ENCODE measurements around the gene HMX2.
"Not testable (repeated sequence)": the region's sequence is repeated elsewhere in the genome, so short reads cannot be mapped to it uniquely, and the experiment has no call there.

The HMX2 gene

DNA sequence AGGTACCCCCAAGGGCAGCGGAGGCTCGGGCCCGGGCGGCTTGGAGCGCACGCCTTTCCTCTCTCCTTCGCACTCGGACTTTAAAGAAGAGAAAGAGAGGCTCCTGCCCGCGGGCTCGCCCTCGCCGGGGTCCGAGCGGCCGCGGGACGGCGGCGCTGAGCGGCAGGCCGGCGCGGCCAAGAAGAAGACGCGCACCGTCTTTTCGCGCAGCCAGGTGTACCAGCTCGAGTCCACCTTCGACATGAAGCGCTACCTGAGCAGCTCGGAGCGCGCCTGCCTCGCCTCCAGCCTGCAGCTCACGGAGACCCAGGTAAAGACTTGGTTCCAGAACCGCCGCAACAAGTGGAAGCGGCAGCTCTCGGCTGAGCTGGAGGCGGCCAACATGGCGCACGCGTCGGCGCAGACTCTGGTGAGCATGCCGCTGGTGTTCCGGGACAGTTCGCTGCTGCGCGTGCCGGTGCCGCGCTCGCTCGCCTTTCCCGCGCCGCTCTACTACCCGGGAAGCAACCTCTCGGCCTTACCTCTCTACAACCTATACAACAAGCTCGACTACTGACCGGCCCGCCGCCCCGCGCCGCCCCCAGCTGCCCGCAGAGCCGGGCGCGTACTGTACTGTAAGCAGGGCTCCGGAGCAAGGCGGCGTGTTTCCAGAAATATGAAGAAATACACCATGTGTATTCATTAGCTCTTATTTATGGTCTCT lies 1.8 kb downstream of the HMX2 start:
- DNase-seq (ENCODE audit: extremely low spot score, insufficient read length, low read depth): no peak

DNA sequence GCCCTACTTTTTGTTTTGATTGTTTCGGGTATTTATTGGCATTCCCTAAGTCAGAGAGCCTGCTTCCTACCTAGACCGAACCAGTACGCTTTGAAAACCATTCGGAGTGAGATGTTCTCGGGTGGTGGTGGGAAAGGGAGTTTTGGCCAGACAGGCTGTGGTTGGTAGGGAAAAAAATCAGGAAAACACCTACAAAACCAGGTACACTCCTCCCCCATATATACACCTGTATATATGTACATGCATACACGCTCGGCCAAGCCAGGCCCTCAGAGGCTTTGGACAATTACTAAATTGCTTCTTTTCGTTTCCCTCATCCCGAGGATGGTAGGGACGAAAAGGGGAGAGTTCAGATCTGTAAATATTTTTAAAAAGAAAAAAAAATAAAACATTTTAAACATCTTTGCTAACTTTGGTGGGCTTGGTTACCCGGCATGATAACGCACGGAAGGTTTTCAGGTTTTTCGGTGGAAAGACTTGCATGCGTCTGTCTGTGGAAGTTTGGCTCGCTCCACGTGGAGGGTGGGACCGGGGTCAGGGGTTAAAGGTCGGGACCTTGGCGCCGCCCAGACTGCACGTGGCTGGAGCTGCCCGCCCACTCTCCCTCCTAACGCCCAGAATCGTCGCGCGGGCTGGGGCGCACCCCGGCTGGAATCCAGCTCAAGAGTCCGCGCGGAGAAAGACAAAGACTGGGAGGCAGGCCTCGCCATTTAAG lies 2.5 kb downstream of the HMX2 start:
- no peak for FAIRE-seq
- DNase-seq (ENCODE audit: extremely low spot score, insufficient read length, low read depth): no peak

More for the DNA sequence above, 1.8 kb downstream of the HMX2 start:
- FAIRE-seq: no peak

DNA sequence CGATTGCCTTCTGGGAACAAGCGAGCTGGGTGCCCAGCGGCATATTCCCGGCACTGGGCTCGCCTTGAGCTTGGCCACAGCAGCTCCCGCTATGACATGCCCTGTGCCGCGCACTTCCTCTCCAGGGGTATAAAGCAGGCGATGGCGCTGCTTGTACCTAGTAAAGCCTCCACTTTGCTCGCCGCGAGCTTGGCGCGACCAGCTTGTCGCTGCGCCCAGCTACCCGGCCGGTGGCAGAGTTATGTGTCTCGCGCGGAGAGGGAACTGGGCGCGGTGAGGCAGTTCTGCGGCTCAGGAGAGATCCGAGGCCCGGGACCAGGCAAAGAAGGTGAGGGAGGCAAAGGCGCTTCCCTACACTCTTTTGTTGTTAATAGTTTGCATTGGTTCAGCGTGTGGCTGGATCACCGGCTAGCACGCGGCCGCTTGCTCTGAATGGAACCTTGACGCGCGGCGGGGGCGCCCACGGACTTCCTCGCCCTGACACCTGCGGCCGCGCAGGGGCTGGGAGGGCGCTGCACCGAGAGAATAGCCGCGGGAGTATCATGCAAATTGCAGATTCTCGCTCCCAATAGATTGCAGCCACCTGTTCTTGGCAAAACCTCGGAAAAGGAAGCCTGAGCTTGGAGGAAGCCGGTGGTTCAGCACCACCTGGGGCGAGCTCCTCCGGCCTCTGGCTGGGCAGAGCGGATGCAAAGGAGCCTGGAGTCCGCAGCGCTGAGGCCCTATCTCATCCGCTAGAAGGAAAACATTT lies 3.2 kb downstream of the HMX2 start:
- no peak for FAIRE-seq

DNA sequence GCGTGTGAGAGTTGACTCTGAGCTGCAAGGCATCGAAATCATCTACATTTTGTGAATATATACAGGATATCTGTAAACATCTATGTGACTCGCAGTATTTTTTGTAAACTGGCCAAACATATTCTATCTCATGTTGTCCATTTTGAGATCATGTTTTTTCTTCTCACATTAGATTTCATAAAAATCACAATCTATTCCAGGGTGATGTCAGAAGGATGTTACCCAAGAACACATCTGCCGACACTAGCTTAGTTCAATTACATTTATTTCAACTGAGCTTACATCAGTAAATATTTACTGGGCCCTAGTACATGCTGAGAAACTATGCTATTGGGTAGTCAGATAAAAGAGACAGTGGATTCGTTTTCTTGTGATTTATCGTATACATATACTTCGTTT lies 3.8 kb downstream of the HMX2 start:
- FAIRE-seq: no peak
- DNase-seq (ENCODE audit: extremely low spot score, insufficient read length, low read depth): no peak

More for the DNA sequence above, 3.2 kb downstream of the HMX2 start:
- no peak for DNase-seq (ENCODE audit: extremely low spot score, insufficient read length, low read depth)

DNA sequence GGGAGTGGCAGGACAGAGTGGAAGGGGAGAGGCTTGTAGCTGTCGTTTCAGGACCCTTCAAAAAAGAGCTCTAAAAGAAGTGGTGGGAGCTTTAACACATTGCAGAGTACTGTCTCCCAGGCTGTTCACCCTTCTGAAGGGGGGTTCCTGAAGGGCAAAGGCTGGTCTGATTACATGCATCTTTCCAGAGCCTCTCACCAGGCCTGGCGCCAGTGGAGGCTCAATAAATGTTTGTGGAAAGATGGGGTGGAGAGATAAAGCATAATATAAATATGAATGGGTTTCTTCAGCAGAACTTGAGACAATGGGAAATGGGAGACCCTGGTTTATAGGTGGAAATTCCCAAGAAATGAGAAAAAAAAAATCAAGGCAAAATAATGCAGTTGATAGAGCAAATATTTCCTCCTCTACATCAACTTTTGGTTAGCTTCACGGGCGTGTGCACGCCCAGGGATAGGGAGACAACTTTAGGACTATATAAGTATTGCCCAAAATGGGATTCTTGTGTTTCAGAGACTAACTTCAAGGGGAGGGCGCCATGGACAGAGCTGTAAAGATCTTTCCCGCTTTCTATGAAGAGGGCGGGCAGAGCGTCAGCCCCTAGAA lies 5.7 kb downstream of the HMX2 start:
- no peak for FAIRE-seq
- no peak for DNase-seq (ENCODE audit: extremely low spot score, insufficient read length, low read depth)

DNA sequence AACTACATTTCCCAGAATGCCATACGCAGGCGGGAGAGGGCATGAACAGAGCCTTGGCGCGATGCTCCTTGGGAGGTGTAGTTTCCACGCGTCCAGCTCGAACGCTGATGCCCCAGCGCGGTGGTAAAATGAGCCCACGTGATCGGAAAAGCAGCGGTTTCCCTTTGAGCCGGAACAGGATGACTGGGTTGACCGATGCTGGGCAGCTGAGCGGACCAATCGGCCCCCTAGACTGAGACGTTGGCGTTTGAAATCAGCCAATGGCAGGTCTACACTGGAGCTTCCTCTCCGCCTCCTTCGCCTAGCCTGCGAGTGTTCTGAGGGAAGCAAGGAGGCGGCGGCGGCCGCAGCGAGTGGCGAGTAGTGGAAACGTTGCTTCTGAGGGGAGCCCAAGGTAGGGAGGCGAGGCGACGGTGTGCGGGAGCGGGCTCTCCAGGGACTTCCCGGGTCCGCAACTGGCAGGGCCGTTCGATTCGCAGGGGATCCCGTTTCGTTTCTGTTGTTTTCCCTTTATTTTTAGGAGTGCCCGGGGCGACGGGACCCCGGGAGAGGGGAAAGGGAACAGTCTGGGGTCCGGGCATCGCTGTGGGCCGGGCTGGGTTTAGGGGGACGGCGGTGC lies 6.3 kb downstream of the HMX2 start, which contains the start of gene BUB3:
Gene BUB3 (plus strand): TSS at position 311 of the 619 bp plus-strand sequence. CDS start 516 bp downstream, outside the sequence.
- peak; percentile 100 for FAIRE-seq

DNA sequence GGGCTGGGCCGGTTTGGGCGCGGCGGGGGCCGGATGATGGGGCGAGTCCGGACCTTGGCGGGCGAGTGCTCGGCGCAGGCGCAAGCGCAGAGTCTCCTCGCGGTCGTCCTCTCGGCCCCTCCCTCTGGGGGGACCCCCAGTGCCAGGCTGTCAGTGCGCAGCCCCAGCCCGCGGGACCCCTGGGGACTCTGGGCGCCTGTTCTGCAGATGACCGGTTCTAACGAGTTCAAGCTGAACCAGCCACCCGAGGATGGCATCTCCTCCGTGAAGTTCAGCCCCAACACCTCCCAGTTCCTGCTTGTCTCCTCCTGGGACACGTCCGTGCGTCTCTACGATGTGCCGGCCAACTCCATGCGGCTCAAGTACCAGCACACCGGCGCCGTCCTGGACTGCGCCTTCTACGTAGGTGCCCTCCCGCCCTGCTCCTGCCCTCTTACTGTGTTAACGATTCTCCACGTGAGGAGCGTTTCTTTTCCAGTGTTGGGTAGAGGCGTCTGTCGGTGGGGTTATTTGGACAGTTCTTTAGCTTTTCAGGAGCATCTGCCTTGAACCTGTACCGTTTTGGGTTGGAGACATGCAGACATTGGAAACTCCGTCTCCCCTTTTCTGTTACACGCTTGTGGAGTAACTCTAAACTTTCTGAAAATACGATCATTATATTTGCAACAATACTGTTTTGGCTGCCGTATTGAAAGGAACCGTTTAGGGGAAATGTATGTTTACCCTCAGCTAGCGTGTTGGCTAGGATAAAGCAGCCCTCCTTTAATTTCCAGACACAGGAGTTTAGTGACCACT lies 7.0 kb downstream of the HMX2 start:
- peak; percentile 75 for FAIRE-seq
- peak; percentile 64 for DNase-seq (ENCODE audit: extremely low spot score, insufficient read length, low read depth)

More for the DNA sequence above, 6.3 kb downstream of the HMX2 start, which contains the start of gene BUB3:
- DNase-seq (ENCODE audit: extremely low spot score, insufficient read length, low read depth): peak; percentile 89

DNA sequence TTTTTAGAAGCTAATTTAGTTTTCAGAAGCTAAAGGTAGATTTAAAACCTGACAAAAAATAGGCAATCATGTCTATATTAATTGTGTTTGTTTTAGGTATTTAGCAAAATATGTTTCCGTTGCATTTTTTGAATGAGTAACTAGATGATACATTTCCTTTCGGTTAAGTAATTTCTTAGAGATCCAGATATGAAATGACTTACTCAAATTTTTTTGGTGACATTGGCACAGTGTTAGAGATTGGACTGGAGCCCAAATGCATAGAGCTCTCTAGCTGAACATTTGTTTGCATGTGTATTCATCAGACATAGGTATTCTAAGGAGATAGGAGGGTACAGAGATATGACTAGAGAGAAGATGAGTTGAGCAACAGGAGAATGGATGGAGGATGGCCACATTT lies 8.1 kb downstream of the HMX2 start:
- no peak for DNase-seq (ENCODE audit: extremely low spot score, insufficient read length, low read depth)
- FAIRE-seq: no peak

DNA sequence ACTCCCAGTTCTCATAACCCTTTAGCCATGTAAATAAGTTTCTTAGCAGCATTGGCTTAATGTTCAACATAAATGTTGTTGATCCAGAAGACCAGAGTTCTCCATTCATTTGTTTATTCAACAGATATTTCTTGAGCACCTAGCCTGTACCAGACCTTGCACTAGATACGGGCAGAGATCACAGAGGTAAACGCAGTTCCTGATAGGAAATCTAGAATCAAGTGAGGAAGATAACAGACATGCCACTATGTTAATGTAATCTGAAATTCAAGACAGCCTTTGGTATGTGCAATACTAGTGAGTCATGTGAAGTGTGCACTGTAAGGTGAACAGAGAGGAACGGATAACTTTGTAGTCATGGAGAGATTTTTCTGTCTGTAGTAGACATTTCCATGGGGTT lies 9.3 kb downstream of the HMX2 start:
- FAIRE-seq (no peak), DNase-seq (ENCODE audit: extremely low spot score, insufficient read length, low read depth) (no peak)

DNA sequence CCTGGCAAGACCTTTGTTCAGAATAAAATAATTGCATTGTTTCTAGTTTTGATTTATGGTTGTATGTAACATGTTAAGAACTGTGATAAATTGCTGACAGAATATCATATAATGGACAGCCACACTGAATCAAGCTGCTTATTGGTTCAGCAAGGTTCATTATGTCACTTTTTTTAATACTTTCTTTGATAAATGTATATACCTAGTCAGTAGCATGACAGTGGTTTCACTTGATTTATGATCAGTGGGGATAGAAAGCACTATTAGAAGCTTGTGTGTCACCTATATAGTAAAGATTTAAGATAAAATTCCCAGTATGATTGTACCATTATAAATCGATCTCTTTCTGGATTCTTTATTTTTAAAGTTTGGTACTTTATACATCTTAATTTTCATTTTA lies 10.7 kb downstream of the HMX2 start:
- FAIRE-seq: peak; percentile 12

DNA sequence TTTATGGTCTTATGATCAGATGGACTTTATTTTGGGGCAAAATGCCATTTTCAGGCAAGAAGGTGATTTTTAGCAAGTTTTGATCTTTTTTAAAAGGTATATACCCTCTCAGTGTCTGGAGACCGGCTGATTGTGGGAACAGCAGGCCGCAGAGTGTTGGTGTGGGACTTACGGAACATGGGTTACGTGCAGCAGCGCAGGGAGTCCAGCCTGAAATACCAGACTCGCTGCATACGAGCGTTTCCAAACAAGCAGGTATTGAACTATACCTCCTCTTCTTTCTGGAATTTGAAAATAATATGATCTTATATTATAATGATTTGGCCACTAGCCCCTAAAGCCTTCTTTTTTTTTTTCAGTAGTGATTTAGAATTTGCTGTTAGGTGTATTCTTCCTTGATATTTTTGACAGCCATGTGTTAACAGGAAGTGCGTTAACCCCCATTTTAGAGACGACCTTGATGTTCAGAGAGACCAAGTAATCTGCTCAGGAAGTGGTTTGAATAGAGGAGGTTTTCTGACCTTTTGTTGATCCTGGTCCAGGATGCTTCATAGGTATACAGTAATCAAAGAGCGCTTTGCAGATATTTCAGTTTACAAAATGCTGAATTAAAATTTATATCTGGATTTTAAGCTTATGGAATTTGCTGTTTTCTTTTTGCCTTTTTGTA lies 12.5 kb downstream of the HMX2 start:
- DNase-seq (ENCODE audit: extremely low spot score, insufficient read length, low read depth): no peak
- peak; percentile 59 for FAIRE-seq

More for the DNA sequence above, 10.7 kb downstream of the HMX2 start:
- no peak for DNase-seq (ENCODE audit: extremely low spot score, insufficient read length, low read depth)

DNA sequence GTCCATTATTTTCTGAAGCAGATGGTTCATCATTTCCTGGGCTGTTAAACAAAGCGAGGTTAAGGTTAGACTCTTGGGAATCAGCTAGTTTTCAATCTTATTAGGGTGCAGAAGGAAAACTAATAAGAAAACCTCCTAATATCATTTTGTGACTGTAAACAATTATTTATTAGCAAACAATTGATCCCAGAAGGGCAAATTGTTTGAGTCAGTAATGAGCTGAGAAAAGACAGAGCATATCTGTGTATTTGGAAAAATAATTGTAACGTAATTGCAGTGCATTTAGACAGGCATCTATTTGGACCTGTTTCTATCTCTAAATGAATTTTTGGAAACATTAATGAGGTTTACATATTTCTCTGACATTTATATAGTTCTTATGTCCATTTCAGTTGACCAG lies 16.4 kb downstream of the HMX2 start:
- no peak for FAIRE-seq
- no peak for DNase-seq (ENCODE audit: extremely low spot score, insufficient read length, low read depth)

DNA sequence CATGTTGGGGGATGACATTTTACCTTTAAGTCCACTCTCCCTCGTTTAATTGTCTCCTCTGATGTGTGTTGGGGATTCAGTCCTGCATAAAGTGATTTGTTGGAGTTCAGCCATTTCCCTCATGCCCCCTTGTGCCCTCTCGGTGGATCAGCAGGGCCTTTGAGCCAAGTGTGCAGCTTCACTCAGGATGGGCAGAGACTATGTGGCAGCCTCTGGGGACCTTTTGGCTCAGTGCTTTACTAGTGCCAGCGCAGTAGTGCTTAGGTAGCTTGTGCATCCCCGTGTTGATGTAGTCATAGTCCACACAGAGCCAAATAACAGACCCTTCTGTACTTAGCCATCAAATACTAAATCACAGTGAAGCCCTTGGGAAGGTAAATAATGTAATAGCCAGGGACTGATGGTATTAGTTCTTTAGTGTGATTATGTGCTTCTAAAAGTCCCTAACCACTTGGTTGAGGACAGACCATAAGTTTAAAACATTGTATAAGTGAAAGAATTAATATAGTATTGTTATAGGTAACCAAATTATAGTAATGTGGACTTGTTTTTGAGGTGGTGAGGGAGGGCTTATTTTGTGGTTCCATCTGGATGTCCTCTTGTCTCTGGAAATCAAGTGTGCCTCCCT lies 17.6 kb downstream of the HMX2 start:
- DNase-seq (ENCODE audit: extremely low spot score, insufficient read length, low read depth): no peak
- FAIRE-seq: no peak

DNA sequence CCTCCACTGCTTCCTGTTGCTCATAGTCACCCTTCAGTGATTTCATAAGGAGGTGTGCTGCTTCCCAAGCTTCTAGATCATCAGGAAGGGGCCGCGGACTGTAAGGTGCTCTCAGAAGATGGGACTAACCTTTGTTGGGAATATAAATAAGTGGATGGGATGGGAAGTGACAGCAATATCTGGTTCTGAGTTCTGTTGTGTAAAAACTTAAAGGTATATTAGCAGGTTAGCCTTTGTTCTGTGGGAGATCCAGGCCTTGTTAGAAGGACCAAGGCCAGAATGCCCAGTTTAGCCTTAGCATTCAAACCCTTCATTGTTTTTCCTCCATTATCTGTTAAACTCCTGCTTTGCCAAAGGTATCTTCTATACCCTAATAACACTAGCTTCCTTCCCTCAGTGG lies 18.7 kb downstream of the HMX2 start:
- FAIRE-seq (no peak), DNase-seq (ENCODE audit: extremely low spot score, insufficient read length, low read depth) (no peak)

DNA sequence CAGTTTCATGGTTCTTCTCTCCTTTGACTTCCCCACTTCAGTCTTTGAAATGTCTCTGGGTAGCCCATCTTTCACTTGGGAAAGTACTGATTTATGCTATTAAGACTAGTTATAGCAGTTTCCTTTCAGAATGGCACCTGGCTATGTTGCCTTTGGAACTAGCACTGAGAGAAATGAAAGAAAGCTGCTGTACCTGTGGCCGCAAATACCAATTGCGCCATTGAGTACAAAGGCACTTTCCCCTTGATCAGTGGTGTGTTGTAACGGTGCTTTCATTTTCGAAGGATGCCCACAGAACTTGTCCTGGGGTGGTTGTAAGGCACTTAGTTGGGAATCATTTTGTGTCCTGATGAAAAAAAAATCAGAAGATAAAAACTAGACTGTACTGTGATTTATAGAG lies 23.0 kb downstream of the HMX2 start:
- DNase-seq (ENCODE audit: extremely low spot score, insufficient read length, low read depth) (no peak), FAIRE-seq (no peak)

DNA sequence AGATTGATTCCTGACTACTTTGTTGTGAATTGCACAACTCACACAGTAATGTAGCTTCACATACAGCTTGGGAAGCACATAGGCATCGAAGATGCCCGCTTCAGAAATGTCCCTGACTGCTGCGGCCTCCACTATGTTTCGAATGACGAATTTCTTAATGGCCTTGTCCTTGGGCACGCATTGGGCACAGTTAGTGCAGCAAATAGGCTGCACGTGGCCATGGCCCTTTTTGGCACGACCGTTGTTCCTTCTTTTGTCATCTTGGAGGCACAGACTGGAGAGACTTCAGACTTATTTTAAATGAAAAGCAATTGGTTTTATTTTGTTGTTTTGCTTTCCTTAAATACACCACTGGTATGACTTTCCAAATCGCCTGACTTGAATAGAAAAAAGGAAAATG lies 23.7 kb downstream of the HMX2 start:
- FAIRE-seq; DNase-seq (ENCODE audit: extremely low spot score, insufficient read length, low read depth): not testable (repeated sequence)

DNA sequence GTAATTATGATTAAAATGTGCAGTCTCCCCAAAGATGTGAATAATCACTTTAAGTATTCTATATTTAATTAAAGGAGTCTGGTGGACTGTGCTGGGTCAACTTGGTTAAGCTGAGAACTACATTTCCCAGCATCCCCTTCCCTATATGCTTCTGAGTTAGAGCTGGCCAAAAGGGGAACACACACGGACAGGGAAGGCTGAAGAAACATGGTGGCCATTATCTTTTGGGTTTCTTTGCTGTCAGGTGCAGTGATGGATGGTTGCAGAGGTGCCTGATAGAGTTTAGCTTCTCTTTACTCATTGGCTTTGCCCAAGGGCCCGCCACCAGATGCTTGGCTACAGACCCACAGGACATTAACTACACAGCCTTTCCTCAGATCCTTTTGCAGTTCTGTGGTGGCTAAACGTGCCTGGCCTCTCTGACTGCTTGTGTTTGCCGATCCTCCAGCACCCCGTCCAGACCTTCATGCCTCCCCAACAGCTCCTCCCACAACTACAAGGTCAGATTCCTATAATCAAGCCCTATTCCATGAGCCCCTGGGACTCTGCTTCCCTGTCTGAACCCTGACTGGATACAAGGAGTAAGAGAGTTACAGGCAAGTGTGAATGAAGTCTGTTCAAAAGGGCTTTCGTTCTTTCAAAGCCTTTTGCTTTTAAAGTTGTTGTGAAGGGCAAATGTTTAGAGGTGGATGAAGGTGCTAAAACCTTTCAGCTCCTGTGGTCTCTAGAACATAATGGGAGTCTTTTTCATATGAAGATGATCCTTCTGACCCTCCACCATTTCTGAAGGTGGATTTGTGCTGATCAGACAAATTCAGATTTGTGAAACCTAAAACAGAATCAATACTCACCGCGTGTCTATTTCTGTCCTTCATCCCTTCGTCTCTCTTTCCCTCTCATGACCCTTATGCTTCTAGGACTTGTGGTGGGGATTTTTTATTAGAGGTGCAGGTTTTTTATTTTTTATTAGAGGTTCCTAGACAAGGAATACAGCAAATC lies 27.8 kb downstream of the HMX2 start:
- no peak for DNase-seq (ENCODE audit: extremely low spot score, insufficient read length, low read depth)
- no peak for FAIRE-seq

All from GM18507 (cell line).